Adrenal gland (tissue), 5 donors: ENCODE data around the gene FST.

Experiments used
- POLR2A ChIP-seq, 2 donors: fragments of 450-650 bp; IDR thresholded peaks; one replicate each; pipeline ENCODE4 v1.6.1; 2017; ENCODE audit warnings: antibody characterized with exemption in 2 of 2, mild to moderate bottlenecking in 2 of 2, moderate library complexity in 1 of 2
- TF ChIP-seq, protein P1 (sequence below), 6 experiments: fragments of 450-650 bp in 4 of 6; fragments of 200-600 bp in 2 of 6; sonication (generic) in 1 of 6; IDR thresholded peaks; 1 replicate in 5 of 6; 2 replicates in 1 of 6; pipeline versions ENCODE4 v1.5.1 to v1.8.0; 2016 to 2021; ENCODE audit warnings: antibody characterized with exemption in 6 of 6, mild to moderate bottlenecking in 2 of 6, moderate library complexity in 1 of 6
- donor health status: DM: no; HTN: no; CAD: no.

DNA sequence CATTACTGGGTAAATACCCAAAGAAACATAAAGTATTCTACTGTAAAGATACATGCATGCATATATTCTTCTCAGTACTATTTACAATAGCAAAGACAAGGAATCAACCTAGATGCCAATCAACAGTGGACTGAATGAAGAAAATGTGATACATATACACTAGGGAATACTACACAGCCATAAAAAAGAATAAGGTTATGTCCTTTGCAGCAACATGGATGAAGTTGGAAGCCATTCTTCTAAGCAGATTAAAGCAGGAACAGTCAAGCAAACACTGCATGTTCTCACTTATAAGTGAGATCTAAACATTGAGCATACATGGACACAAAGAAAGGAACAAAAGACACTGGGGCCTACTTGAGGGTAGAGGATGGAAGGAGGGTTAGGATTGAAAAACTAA lies 40.4 kb downstream of the FST start:
- TF ChIP-seq, protein P1, sequence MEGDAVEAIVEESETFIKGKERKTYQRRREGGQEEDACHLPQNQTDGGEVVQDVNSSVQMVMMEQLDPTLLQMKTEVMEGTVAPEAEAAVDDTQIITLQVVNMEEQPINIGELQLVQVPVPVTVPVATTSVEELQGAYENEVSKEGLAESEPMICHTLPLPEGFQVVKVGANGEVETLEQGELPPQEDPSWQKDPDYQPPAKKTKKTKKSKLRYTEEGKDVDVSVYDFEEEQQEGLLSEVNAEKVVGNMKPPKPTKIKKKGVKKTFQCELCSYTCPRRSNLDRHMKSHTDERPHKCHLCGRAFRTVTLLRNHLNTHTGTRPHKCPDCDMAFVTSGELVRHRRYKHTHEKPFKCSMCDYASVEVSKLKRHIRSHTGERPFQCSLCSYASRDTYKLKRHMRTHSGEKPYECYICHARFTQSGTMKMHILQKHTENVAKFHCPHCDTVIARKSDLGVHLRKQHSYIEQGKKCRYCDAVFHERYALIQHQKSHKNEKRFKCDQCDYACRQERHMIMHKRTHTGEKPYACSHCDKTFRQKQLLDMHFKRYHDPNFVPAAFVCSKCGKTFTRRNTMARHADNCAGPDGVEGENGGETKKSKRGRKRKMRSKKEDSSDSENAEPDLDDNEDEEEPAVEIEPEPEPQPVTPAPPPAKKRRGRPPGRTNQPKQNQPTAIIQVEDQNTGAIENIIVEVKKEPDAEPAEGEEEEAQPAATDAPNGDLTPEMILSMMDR (IDR thresholded peaks at IDR 0.05), result no peak
- no peak for TF ChIP-seq POLR2A (IDR thresholded peaks at IDR 0.05)
